ENCODE measurements around the gene IL17RD. TPM values are rescaled to one million over a fixed set of nuclear protein-coding genes. Genes with fewer than 3 reads are reported as not detected.

Gene IL17RD
- total RNA-seq, 2 experiments from 2014 or later, result not detected

- ATAC-seq (no peak), DNase-seq (no peak)
- intact Hi-C loops (cut with micrococcal nuclease), result no loop called here
- Mint-ChIP-seq H3K27ac (no peak overlapping the region), H3K36me3 (ENCODE audit: low read depth) (no peaks in the 10 kb centered on the region), H3K9me3 (no peaks in the 10 kb centered on the region), H3K27me3 (peaks cover 25% of the 10 kb centered on the region), H3K4me1 (ENCODE audit: low read depth) (peaks cover 8% of the 10 kb centered on the region), H3K4me3 (no peak overlapping the region)
- no peak for TF ChIP-seq CTCF (IDR thresholded peaks at IDR 0.05)
- POLR2A ChIA-PET, result no interaction called here
- CTCF ChIA-PET, result interaction anchor here (2.2 kb wide), 1 partner anchor 14 kb away, joined by 8 read pairs; no protein-coding TSS in a partner anchor
These were observed 9.9 kb downstream of the IL17RD start for GRCh38 chr3:57155310-57155643.

- Mint-ChIP-seq H3K9me3 (no peaks in the 10 kb centered on the region), H3K27ac (no peak overlapping the region), H3K36me3 (ENCODE audit: low read depth) (no peaks in the 10 kb centered on the region), H3K4me1 (ENCODE audit: low read depth) (peaks cover 8% of the 10 kb centered on the region), H3K27me3 (peaks cover 23% of the 10 kb centered on the region), H3K4me3 (no peak overlapping the region)
- ChIA-PET POLR2A (no interaction called here), CTCF (interaction anchor here (0.6 kb wide), 1 partner anchor 193 kb away, joined by 3 read pairs; no protein-coding TSS in a partner anchor)
- DNase-seq (no peak), ATAC-seq (no peak)
- no peak for TF ChIP-seq CTCF (IDR thresholded peaks at IDR 0.05)
- intact Hi-C loops (cut with micrococcal nuclease), result no loop called here
These were observed 10.5 kb downstream of the IL17RD start for GRCh38 chr3:57154470-57155309.

GRCh38 chr3:57152151-57153143 is 12.7 kb downstream of the IL17RD start:
- POLR2A ChIA-PET, result no interaction called here
- DNase-seq, result no peak
- H3K9me3 Mint-ChIP-seq, result no peaks in the 10 kb centered on the region
- no peak for ATAC-seq
- TF ChIP-seq CTCF (IDR thresholded peaks at IDR 0.05), result no peak
- no peak overlapping the region for H3K27ac Mint-ChIP-seq
- H3K36me3 Mint-ChIP-seq (ENCODE audit: low read depth), result no peaks in the 10 kb centered on the region
- CTCF ChIA-PET, result no interaction called here
- H3K27me3 Mint-ChIP-seq, result peaks cover 20% of the 10 kb centered on the region
- intact Hi-C loops (cut with micrococcal nuclease), result no loop called here
- no peaks in the 10 kb centered on the region for H3K4me1 Mint-ChIP-seq (ENCODE audit: low read depth)
- H3K4me3 Mint-ChIP-seq, result no peak overlapping the region

GRCh38 chr3:57151749-57152148 is 13.4 kb downstream of the IL17RD start:
- H3K4me1 Mint-ChIP-seq (ENCODE audit: low read depth), result no peaks in the 10 kb centered on the region
- H3K9me3 Mint-ChIP-seq, result no peaks in the 10 kb centered on the region
- ChIA-PET CTCF (no interaction called here), POLR2A (no interaction called here)
- no peak for DNase-seq
- no peaks in the 10 kb centered on the region for H3K36me3 Mint-ChIP-seq (ENCODE audit: low read depth)
- no peak overlapping the region for H3K27ac Mint-ChIP-seq
- ATAC-seq, result no peak
- H3K4me3 Mint-ChIP-seq, result no peak overlapping the region
- TF ChIP-seq CTCF (IDR thresholded peaks at IDR 0.05), result no peak
- peaks cover 15% of the 10 kb centered on the region for H3K27me3 Mint-ChIP-seq
- intact Hi-C loops (cut with micrococcal nuclease), result no loop called here
